ENCODE results near the gene PDZD8. TPM values are rescaled to one million over a fixed set of nuclear protein-coding genes. Genes with fewer than 3 reads are reported as not detected.
A peak's percentile ranks its signal among the peaks of the same experiment; 100 is the strongest.

The PDZD8 gene
- total RNA-seq, 1 donor from 2014 or later, result 23.3 TPM

GRCh38 chr10:117241541-117242462, 133.4 kb downstream of the PDZD8 start:
- H3K9me3 Mint-ChIP-seq (ENCODE audit: unreplicated experiment), result peaks cover 5% of the 10 kb centered on the region
- H3K4me1 Mint-ChIP-seq (ENCODE audit: low read depth, unreplicated experiment), result peaks cover 13% of the 10 kb centered on the region
- H3K36me3 Mint-ChIP-seq (ENCODE audit: unreplicated experiment), result peaks cover 1% of the 10 kb centered on the region
- peaks cover 10% of the 10 kb centered on the region for H3K27me3 Mint-ChIP-seq (ENCODE audit: unreplicated experiment)
- TF ChIP-seq CTCF (IDR thresholded peaks at IDR 0.05; ENCODE audit: partially characterized antibody, unreplicated experiment), result no peak
- H3K27ac Mint-ChIP-seq (ENCODE audit: unreplicated experiment), result peak overlapping the region; percentile 45
- DNase-seq, result peak; percentile 56
- H3K4me3 Mint-ChIP-seq (ENCODE audit: unreplicated experiment), result peak overlapping the region; percentile 87

- Mint-ChIP-seq H3K4me1 (ENCODE audit: low read depth, unreplicated experiment) (peaks cover 15% of the 10 kb centered on the region), H3K27ac (ENCODE audit: unreplicated experiment) (peak within 1 kb of the TSS; percentile 45), H3K4me3 (ENCODE audit: unreplicated experiment) (peak within 1 kb of the TSS; percentile 87), H3K36me3 (ENCODE audit: unreplicated experiment) (peaks cover 3% of the 10 kb centered on the region), H3K9me3 (ENCODE audit: unreplicated experiment) (peaks cover 5% of the 10 kb centered on the region), H3K27me3 (ENCODE audit: unreplicated experiment) (peaks cover 10% of the 10 kb centered on the region)
- no peak for TF ChIP-seq CTCF (IDR thresholded peaks at IDR 0.05; ENCODE audit: partially characterized antibody, unreplicated experiment)
- no peak for DNase-seq
Observed at GRCh38 chr10:117240621-117241529, 134.4 kb downstream of the PDZD8 start, which contains the start of gene SLC18A2. SLC18A2 (plus strand) TSS chr10:117241114; CDS start chr10:117241694, 580 bp downstream.

- peaks cover 3% of the 10 kb centered on the region for H3K36me3 Mint-ChIP-seq (ENCODE audit: unreplicated experiment)
- peaks cover 5% of the 10 kb centered on the region for H3K9me3 Mint-ChIP-seq (ENCODE audit: unreplicated experiment)
- H3K4me3 Mint-ChIP-seq (ENCODE audit: unreplicated experiment), result no peak overlapping the region
- DNase-seq, result no peak
- H3K27me3 Mint-ChIP-seq (ENCODE audit: unreplicated experiment), result peaks cover 12% of the 10 kb centered on the region
- TF ChIP-seq CTCF (IDR thresholded peaks at IDR 0.05; ENCODE audit: partially characterized antibody, unreplicated experiment), result no peak
- peaks cover 12% of the 10 kb centered on the region for H3K4me1 Mint-ChIP-seq (ENCODE audit: low read depth, unreplicated experiment)
- H3K27ac Mint-ChIP-seq (ENCODE audit: unreplicated experiment), result peak overlapping the region; percentile 28
Observed at GRCh38 chr10:117239721-117240620, 135.3 kb downstream of the PDZD8 start.

GRCh38 chr10:117239051-117239450, 136.2 kb downstream of the PDZD8 start:
- no peak for TF ChIP-seq CTCF (IDR thresholded peaks at IDR 0.05; ENCODE audit: partially characterized antibody, unreplicated experiment)
- H3K4me1 Mint-ChIP-seq (ENCODE audit: low read depth, unreplicated experiment), result peaks cover 17% of the 10 kb centered on the region
- H3K27me3 Mint-ChIP-seq (ENCODE audit: unreplicated experiment), result peaks cover 10% of the 10 kb centered on the region
- no peak overlapping the region for H3K4me3 Mint-ChIP-seq (ENCODE audit: unreplicated experiment)
- no peak for DNase-seq
- H3K27ac Mint-ChIP-seq (ENCODE audit: unreplicated experiment), result no peak overlapping the region
- peaks cover 5% of the 10 kb centered on the region for H3K9me3 Mint-ChIP-seq (ENCODE audit: unreplicated experiment)
- H3K36me3 Mint-ChIP-seq (ENCODE audit: unreplicated experiment), result peaks cover 3% of the 10 kb centered on the region
